HG02623 (cell line): ENCODE measurements around the gene NOD1.
"Not testable (repeated sequence)": the region's sequence is repeated elsewhere in the genome, so short reads cannot be mapped to it uniquely, and the experiment has no call there.

Source experiments
- ATAC-seq: cut with Tn5 transposase; IDR thresholded peaks from one replicate; pipeline ENCODE4 v1.9.1; 2021; ENCODE audit warnings: moderate library complexity; ENCODE audit not compliant: unreplicated experiment

The NOD1 gene, protein sequence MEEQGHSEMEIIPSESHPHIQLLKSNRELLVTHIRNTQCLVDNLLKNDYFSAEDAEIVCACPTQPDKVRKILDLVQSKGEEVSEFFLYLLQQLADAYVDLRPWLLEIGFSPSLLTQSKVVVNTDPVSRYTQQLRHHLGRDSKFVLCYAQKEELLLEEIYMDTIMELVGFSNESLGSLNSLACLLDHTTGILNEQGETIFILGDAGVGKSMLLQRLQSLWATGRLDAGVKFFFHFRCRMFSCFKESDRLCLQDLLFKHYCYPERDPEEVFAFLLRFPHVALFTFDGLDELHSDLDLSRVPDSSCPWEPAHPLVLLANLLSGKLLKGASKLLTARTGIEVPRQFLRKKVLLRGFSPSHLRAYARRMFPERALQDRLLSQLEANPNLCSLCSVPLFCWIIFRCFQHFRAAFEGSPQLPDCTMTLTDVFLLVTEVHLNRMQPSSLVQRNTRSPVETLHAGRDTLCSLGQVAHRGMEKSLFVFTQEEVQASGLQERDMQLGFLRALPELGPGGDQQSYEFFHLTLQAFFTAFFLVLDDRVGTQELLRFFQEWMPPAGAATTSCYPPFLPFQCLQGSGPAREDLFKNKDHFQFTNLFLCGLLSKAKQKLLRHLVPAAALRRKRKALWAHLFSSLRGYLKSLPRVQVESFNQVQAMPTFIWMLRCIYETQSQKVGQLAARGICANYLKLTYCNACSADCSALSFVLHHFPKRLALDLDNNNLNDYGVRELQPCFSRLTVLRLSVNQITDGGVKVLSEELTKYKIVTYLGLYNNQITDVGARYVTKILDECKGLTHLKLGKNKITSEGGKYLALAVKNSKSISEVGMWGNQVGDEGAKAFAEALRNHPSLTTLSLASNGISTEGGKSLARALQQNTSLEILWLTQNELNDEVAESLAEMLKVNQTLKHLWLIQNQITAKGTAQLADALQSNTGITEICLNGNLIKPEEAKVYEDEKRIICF

DNA sequence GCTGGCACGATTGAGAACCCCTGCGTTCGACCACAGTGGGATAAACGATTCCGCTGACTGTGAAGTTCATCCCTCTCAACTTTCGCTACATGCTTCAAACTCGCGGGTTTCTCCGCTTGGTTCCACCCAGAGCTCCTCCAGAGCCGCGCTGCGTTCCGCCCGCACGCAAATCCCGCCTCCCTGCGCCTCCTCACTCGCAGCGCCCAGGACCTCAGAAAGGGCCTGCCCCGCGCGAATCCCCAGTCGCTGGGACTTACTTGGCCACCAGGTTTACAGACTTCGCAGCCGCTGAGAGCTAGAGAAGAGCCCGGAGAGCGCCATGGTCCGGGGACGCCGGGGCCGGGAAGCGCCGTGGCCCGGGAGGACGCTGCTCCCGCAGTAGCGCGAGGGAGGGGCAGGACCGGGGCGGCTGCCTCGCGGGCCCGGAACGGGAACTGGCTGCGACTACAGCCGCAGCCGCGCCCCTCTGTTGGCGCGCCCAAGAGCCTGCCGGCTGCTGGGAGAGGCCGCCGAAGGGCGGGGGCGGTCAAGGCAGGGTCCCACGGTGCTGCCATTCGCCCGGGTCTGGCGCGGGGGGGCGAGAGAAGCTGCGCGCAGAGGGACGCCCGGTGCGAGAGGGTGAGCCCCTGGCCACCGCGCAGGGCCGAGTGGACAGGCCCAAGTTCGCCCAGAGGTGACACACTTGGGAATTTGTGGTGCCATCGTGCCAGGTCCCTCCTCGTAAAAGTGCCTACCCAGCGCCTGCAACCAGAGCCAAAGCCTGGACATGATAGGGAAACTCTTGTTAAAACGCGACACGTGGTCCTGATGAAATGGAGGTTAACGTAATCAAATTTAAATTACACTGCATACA is at the start of gene NOD1:
NOD1 (minus strand) TSS at position 436 of the 853 bp plus-strand sequence. CDS start 21,863 bp downstream, outside the sequence.
- ATAC-seq: peak; percentile 91

DNA sequence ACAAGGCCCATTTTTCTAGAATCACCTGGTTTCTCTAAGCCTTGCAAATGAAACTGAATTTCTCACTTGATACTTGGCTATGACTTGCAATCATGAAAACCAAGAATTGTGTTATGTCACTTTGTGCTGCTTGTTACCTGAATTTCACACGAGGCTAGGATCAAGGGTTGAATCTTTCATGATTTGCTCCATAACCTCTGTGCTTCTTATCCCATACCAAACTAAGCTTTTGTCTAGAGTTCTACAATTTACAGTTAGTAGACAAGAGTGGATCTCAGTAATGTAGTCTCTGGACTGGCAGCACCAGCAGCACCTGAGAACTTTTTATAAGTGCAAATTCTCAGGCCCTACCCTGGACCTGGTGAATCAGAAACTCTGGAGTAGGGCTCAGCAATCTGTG is 48.7 kb upstream of the NOD1 start:
- ATAC-seq: not testable (repeated sequence)

DNA sequence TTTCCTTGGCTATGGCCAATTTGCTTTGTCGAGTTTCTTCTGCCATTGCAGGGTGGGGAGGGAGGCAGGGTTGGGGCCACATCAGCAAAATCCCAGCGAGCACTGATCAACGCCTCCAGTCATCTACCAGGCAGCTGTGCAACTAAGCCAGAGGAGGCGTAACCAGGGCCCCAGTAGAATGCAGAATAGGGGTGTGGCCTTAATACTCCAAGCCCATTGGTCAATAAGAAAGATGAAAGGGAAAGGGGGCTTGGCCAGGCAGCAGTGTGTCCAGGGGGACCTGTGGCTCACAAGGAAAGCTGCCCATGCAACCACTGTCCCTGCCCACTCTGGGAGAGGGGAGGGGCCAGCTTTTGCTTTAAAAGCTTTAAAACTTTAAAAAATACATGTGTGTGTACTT is 47.6 kb upstream of the NOD1 start:
- no peak for ATAC-seq

DNA sequence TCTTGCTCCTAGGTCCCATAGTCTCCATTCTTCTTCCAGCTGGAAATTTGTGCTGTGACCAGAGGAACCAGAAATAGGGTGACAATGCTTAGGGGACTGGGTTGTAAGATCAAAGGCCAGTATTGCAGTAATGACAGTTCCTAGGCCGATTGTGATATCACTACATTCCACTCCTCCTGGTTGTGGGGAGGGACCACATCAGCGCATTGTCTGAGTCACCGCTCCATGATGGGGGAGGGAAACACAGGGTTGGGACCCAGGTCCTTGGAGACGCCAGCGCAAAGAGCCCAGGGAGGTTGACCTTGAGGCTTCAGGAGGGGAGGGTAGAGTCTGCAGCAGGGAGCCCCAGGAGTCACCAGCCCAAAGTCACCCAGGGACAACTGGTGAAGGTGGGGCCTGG is 46.8 kb upstream of the NOD1 start:
- ATAC-seq: no peak

DNA sequence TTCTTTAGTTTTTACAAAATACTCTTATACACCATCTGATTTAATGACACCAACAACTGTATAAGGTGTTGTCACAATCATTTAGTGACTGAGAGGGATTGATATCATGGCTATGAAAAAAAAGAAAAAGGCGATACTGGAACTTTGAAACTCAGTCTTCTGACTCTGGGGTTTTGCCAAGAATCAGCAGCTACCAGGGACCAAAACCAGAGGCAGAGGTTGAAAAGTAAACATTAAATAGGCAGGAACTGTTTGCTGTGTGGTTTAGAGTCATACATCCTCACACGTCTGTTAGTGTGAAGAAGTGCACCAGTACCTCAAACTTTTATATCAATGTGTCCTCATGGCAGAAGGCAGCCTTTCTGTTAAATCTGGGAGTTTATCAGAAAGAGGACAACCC is 46.0 kb upstream of the NOD1 start:
- ATAC-seq: no peak

DNA sequence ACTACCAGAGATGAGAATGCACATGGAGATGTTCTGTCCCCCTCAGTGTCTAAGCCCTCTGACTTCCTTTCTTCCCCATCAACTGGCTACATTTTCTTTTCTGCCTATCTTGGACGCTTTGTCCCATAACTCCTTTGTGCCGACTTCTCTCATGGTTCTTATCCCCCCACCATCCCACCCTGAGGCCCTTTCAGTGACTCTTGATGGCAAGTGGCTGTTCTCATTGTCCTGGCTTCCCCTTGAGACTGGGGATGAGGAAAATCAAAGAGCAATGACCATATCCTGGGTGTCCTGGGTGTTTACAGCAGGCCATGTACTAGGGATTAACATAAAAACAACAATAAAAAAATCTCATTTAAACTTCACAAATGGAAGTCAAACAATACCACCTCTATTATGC is 44.9 kb upstream of the NOD1 start:
- ATAC-seq: no peak

DNA sequence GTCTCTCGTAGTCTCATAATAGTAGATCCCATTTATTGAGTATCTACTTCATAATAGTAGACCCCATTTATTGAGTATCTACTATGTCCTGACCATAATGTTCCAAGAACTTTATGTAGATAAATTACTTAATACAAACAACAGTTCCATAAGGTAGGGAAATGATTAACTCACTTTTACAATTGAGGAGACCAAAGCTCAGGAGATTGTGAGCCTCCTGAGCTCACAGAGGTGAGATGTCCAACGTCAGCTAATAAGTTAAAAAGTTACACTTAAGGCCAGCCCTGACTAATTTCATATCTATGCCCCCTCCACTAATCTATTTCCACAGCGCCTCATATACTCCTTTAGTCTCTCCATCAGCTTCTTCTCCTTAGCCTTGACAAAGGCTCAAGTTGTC is 43.6 kb upstream of the NOD1 start:
- no peak for ATAC-seq

DNA sequence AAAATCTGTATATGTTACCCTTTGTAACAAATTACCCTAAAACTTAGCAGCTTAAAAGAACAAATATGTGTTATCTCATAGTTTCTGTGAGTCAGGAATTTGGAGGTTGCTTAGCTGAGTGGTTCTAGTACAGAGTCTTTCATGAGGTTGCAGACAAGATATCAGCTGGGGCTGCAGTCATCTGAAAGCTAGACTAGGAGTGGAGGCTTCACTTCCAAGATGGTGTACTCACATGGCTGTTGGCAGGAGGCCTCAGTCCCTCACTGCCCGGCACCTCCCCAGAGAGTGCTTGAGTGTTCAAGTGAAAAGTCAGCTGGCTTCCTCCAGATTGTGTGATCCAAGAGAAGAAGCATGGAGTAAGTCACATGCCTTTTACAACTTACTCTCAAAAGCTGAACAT is 42.9 kb upstream of the NOD1 start:
- ATAC-seq: no peak

DNA sequence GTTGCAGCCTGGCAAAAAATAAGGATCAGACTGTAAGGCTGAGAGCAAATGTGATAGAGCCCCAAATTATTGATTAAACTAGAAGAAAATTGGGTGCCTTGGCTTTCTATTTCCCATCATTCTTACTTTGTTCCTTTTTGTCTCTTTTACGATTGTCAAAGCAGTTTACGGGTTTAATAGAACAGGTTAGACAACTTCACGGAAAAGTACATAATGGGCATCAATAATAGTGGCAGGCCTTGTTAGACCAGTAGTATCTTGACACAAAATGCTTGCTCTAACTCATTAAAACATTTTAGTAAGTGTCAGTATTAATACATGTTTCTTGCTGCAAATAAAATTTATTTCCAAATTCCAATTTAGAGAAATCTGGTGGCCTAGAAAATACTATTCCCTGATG is 40.5 kb upstream of the NOD1 start:
- no peak for ATAC-seq

DNA sequence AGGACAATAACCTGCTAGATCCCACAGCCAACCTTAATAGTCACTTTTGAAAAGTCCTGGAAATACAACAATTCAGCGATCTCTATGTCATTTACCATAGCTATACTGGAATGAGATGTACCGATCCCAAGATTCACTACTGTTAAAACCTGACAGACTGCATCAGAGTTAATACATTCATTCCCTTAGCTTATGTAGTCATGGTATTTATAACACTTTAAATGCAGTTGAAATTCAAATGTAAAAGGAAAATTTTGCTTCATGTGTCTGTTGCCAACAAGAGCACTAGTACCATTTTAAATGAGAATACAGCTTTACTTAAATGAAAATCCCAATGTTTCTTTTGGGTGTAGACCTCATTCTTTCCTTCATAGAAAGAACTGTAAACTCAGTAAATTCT is 37.2 kb upstream of the NOD1 start:
- ATAC-seq: no peak

DNA sequence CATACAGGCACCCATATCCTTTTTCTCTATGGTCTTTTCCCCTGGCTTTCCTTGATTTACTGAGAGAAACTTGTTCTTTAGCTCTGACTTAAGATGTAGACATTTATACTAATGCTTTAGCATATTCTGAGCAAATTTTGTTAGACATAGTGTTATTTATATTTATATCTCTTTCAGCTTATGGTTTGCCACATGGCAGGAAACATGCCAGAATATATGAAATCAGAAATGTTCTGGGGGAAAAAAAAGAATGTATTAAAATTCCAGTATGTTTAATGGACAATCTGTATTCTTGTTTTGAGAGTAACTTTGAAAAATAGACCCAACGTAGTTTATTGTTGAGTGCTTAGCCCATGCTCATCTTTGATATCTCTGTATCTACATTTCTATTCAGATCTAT is 36.2 kb upstream of the NOD1 start:
- ATAC-seq: no peak

DNA sequence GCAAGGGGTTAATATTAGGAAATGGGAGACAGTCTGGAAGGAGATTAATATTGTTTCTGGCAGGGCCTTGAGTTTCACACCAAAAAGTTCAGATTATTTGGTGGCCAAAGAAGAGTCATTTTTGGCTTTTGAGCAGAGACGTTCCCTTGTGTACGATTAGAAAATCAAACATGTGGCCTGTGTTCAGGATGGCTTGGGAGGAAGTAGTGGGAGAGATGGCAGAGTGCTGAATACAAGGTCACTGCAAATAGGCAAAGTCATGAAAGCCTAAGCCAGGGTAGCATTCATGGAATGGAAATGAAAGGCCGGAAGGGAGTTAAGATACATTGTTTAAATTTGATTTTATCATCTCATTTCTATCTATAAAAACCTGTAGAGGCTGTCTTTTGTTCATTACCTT is 35.6 kb upstream of the NOD1 start:
- no peak for ATAC-seq

DNA sequence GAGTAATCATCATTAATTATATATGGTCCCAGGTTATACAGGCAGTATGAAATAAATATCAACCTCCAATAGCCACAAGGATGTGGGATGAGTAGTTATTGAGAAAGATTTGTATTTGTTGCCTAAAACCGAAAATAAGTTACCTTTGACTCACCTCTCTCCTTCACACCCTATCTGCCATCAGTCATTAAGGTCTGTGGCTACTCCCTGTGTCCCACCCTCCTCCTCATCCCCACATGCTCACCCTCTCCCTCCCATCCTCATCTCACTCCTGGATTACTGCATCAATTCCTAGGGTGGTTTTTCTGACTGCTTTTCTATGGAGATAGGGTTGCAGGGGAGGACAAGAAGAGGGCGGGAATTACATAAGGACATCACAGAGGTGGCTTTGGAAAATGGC is 35.2 kb upstream of the NOD1 start:
- no peak for ATAC-seq

DNA sequence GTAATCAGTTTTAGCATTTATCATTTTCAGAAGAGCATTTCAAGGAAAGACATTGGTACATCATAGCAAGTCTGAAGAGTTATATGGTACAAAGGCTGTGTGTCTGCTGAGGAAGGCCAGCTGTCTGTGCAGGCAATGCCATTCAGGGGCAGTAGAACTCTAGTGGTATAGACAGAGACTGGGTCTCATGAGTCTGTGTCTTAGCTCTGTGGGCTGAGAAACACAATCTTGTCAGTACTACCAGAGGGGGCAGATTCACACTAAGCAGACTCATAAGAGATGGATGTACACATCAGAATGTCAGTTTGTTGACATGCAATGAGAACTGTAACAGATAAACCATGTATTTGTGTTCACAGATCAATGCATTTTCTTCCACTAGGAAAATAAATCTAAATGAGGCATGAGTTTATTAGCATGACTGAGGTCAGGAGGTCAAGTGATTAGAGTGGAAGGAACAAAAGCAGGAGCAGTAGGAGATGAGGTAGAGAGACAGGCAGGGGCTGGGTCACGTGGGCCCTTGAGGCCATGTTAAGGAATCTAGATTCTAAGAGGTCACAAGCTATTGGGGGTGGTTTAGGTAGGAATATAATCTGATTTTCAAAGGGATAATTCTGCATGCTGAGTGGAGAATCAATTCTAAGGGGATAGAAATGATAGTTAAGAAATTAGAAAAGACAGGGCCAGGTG is 33.5 kb upstream of the NOD1 start:
- ATAC-seq: no peak

DNA sequence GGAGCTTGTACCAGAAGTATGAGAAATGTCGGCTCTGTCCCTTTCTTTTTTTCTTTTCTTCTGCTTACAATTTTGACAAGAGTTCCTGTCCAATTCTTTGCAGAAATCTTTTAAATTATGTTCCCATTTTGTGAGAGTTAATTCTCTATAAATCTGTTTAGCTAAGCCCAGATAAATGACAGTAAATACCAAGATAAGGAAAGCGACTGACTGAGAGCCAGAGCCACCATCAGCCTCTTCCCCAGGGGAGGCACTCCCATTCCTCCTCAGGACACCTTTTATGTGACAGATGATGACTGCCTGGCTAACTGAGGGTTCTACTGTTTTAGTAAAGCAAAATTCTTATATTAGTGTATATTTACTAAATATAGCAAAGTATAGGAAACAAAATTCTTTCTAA is 32.9 kb upstream of the NOD1 start:
- no peak for ATAC-seq

DNA sequence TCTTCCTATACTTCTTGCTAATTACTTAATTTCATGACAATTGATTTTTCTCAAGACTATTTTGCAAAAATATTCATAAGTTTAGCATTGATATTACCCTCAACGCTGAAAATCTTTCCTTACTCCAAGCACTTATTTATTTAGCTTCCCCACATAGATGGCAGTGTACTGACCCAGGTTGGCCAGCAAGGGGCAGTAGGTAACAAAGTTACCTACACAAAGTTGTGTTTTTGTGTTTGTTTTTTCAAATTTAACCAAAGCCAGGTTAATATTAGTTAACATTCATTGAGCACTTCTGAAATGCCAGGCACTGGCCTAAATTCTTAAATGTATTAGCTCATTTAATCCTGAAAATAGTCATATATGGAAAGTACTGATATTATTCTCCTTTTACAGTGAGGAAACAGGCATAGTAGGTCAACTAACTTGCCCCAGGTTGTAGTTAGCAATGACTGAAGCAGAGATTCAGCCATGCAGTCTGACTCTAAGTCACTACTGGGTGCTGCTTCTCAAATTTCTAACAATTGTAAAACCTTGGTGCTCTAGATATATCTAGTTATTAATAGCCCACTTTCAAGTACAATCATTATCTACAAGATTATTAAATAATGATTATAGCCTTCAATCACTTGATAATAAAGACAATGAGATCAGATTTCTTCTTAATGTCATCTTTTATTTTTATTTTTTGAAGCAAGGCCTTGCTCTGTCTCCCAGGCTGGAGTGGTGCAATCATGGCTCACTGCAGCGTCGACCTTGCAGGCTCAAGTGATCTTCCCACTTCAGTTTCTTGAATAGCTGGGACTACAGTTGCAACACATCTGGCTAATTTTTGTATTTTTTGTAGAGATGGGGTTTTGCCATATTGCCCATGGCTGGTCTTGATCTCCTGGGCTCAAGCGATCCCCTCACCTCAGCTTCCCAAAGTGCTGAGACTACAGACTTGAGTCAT is 31.8 kb upstream of the NOD1 start:
- no peak for ATAC-seq

DNA sequence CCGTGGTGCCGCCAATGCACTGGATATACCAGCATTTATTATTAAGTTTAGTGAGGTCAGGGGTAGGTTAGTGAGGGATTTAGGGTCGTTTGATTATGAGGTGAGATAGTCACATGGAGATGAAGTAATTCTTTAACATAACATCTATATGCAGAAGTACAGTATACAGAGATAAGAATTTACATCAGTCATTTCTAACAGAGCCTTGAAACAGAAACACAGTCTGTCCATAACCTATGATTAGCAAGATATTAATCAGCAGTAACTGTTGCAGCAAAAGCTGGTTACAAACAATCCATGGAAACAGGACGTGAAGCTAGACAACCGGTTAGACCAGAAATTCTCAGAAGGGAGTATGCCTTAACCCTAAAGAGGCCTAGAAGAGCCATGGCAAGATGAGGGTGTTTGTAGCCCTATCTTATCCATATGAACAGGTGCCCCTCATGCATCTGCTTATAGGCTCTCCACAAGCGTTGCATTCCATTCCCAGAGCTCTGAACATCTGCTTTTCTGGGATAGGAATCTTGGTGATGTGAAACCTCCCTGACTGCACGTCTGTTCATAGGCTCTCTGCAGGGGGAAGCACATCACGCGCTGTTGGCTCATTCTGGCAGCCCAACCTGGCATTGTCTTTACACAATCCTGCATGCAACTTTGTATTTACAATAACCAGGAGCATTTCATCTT is 30.7 kb upstream of the NOD1 start:
- not testable (repeated sequence) for ATAC-seq

DNA sequence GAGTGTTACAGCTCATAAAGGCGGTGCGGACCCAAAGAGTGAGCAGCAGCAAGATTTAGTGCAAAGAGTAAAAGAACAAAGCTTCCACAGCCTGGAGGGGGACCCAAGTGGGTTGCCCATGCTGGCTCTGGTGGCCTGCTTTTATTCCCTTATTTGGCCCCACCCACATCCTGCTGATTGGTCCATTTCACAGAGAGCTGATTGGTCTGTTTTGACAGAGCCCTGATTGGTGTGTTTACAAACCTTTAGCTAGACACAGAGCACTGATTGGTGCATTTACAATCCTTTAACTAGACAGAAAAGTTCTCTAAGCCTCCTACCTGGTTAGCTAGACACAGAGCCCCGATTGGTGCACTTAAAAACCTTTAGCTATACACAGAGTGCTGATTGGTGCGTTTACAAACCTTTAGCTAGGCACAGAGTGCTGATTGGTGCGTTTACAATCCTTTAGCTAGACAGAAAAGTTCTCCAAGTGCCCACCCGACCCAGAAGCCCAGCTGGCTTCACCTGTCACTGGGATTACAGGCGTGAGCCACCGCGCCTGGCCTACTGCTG is 28.8 kb upstream of the NOD1 start:
- not testable (repeated sequence) for ATAC-seq
